Stimulated activated CD4-positive, alpha-beta T cell treated with anti-CD3 and anti-CD28 coated beads, Interleukin-12 subunit alpha, Interleukin-12 subunit beta, amount 100 ng/mL, for 48 hours (primary cell): Measurements from ENCODE around the gene S100A16.

Source experiments
- DNase-seq, 3 donors: peaks; one replicate each; pipeline ENCODE4 v3.0.0-alpha.2; 2020; ENCODE audit warnings: low read depth in 2 of 3, low spot score in 1 of 3

S100A16 gene

GRCh38 chr1:153616144-153616916 lies 3.4 kb upstream of the S100A16 start, which contains the start of gene S100A14:
Gene S100A14, minus strand, starts transcription at chr1:153616325. Its CDS starts 467 bp downstream, at chr1:153615858.
- no peak for DNase-seq

GRCh38 chr1:153615406-153615805 lies 2.5 kb upstream of the S100A16 start:
- no peak for DNase-seq

GRCh38 chr1:153614906-153615305 lies 2.0 kb upstream of the S100A16 start:
- no peak for DNase-seq

GRCh38 chr1:153614189-153614900 lies 1.4 kb upstream of the S100A16 start:
- no peak for DNase-seq

GRCh38 chr1:153613406-153613805 lies 469 bp upstream of the S100A16 start:
- no peak for DNase-seq

GRCh38 chr1:153612111-153612754 lies 704 bp downstream of the S100A16 start:
- no peak for DNase-seq

- DNase-seq, result no peak
Measured at GRCh38 chr1:153611356-153611755, 1.6 kb downstream of the S100A16 start.

GRCh38 chr1:153610811-153611301 lies 2.1 kb downstream of the S100A16 start:
- DNase-seq, result no peak

GRCh38 chr1:153610334-153610733 lies 2.6 kb downstream of the S100A16 start:
- DNase-seq, result no peak

- no peak for DNase-seq
Measured at GRCh38 chr1:153609585-153609907, 3.4 kb downstream of the S100A16 start.

- DNase-seq, result no peak
Measured at GRCh38 chr1:153608742-153609584, 4.0 kb downstream of the S100A16 start.

- DNase-seq, result no peak
Measured at GRCh38 chr1:153608089-153608682, 4.8 kb downstream of the S100A16 start.

GRCh38 chr1:153607381-153607780 lies 5.6 kb downstream of the S100A16 start:
- DNase-seq, result no peak

- DNase-seq, result no peak
Measured at GRCh38 chr1:153606194-153606593, 6.7 kb downstream of the S100A16 start.

- DNase-seq, result no peak
Measured at GRCh38 chr1:153602749-153603148, 10.2 kb downstream of the S100A16 start.

GRCh38 chr1:153599847-153600246 lies 13.1 kb downstream of the S100A16 start:
- DNase-seq, result no peak

GRCh38 chr1:153598309-153599172 lies 14.4 kb downstream of the S100A16 start:
- no peak for DNase-seq

- no peak for DNase-seq
Measured at GRCh38 chr1:153597206-153597605, 15.7 kb downstream of the S100A16 start.

GRCh38 chr1:153592748-153593147 lies 20.2 kb downstream of the S100A16 start:
- no peak for DNase-seq

- no peak for DNase-seq
Measured at GRCh38 chr1:153588482-153588881, 24.5 kb downstream of the S100A16 start.
